ENCODE measurements around the gene RBX1.

RBX1 gene

GRCh38 chr22:40979198-40979597 is 28.0 kb downstream of the RBX1 start:
- Histone ChIP-seq H3K36me3 (ENCODE audit: control insufficient read depth in 2 of 2, insufficient read depth in 1 of 2, low read length in 2 of 2) (no peaks in the 10 kb centered on the region), H3K9me3 (ENCODE audit: control insufficient read depth, insufficient read depth, low read depth, low read length) (no peaks in the 10 kb centered on the region), H3K27ac (ENCODE audit: extremely low read depth, low read depth, low read length) (no peak overlapping the region), H3K4me3 (ENCODE audit: low read depth, low read length) (no peak overlapping the region), H3K4me1 (ENCODE audit: control insufficient read depth, insufficient read depth, low read length) (no peaks in the 10 kb centered on the region)
- ChIA-PET CTCF (no interaction called here), POLR2A (interaction anchor here (2.2 kb wide), 1 partner anchor 27 kb away, joined by 8 read pairs; no protein-coding TSS in a partner anchor)
- TF ChIP-seq ZNF426 (tag by site-specific recombination; IDR thresholded peaks at IDR 0.05) (no peak), ZNF658 (tag by site-specific recombination; IDR thresholded peaks at IDR 0.05) (no peak), WT1 (tag by site-specific recombination; IDR thresholded peaks at IDR 0.05) (no peak), ZNF600 (tag by site-specific recombination; IDR thresholded peaks at IDR 0.05) (no peak), ZNF112 (tag by site-specific recombination; IDR thresholded peaks at IDR 0.05) (no peak), KLF9 (tag by site-specific recombination; IDR thresholded peaks at IDR 0.05; ENCODE audit: low read depth) (no peak), ZNF18 (tag by site-specific recombination; IDR thresholded peaks at IDR 0.05) (no peak), ZNF544 (tag by site-specific recombination; IDR thresholded peaks at IDR 0.05) (no peak), ZBTB8A (tag by site-specific recombination; IDR thresholded peaks at IDR 0.05) (no peak), REPIN1 (tag by site-specific recombination; IDR thresholded peaks at IDR 0.05; ENCODE audit: low read depth) (no peak), REST (tag by site-specific recombination; IDR thresholded peaks at IDR 0.05) (no peak), ELK4 (IDR thresholded peaks at IDR 0.05; ENCODE audit: borderline replicate concordance, low read depth, low read length) (no peak), ZNF302 (tag by site-specific recombination; IDR thresholded peaks at IDR 0.05; ENCODE audit: low read depth) (no peak), ZNF514 (tag by site-specific recombination; IDR thresholded peaks at IDR 0.05) (no peak), PRDM1 (tag by site-specific recombination; IDR thresholded peaks at IDR 0.05) (no peak), ZFP41 (tag by site-specific recombination; IDR thresholded peaks at IDR 0.05; ENCODE audit: borderline replicate concordance) (no peak)

GRCh38 chr22:40979871-40980270 is 28.7 kb downstream of the RBX1 start:
- Histone ChIP-seq H3K9me3 (ENCODE audit: control insufficient read depth, insufficient read depth, low read depth, low read length) (no peaks in the 10 kb centered on the region), H3K4me1 (ENCODE audit: control insufficient read depth, insufficient read depth, low read length) (no peaks in the 10 kb centered on the region), H3K27ac (ENCODE audit: extremely low read depth, low read depth, low read length) (no peak overlapping the region), H3K4me3 (ENCODE audit: low read depth, low read length) (no peak overlapping the region), H3K36me3 (ENCODE audit: control insufficient read depth in 2 of 2, insufficient read depth in 1 of 2, low read length in 2 of 2) (no peaks in the 10 kb centered on the region)
- ChIA-PET CTCF (interaction anchor here (0.5 kb wide), 2 partner anchors 10 to 117 kb away, joined by 3 to 6 read pairs; no protein-coding TSS in a partner anchor), POLR2A (interaction anchor here (1.3 to 2.2 kb wide), 2 partner anchors 28 to 29 kb away, joined by 3 to 8 read pairs; partner anchors contain the start of gene RBX1)
- TF ChIP-seq HOXA7 (CRISPR knock-in tag; IDR thresholded peaks at IDR 0.05; ENCODE audit: borderline replicate concordance) (no peak), PRDM6 (tag by site-specific recombination; IDR thresholded peaks at IDR 0.05) (no peak), SP7 (tag by site-specific recombination; IDR thresholded peaks at IDR 0.05) (no peak), ZNF544 (tag by site-specific recombination; IDR thresholded peaks at IDR 0.05) (no peak)

Data from HEK293 (cell line).